IgD-negative memory B cell (primary cell): Measurements from ENCODE around the gene UGP2. TPM values are rescaled to one million over a fixed set of nuclear protein-coding genes. Genes with fewer than 3 reads are reported as not detected.
"Not testable (repeated sequence)": the region's sequence is repeated elsewhere in the genome, so short reads cannot be mapped to it uniquely, and the experiment has no call there.

ENCODE experiments used
- H3K27ac Mint-ChIP-seq, 3 donors: one replicate each; pipeline ENCODE4 v1.8.0; 2020 to 2022; ENCODE audit warnings: mild to moderate bottlenecking in 3 of 3, mixed read lengths in 3 of 3, moderate library complexity in 1 of 3
- H3K27me3 Mint-ChIP-seq: one replicate; pipeline ENCODE4 v1.8.0; 2021; ENCODE audit warnings: mixed read lengths
- H3K36me3 Mint-ChIP-seq: one replicate; pipeline ENCODE4 v1.8.0; 2020; ENCODE audit warnings: mild to moderate bottlenecking, mixed read lengths
- H3K4me1 Mint-ChIP-seq, 3 donors: one replicate each; pipeline ENCODE4 v1.8.0; 2020 to 2022; ENCODE audit warnings: mixed read lengths in 3 of 3, mild to moderate bottlenecking in 1 of 3
- H3K4me3 Mint-ChIP-seq, 4 donors: one replicate each; pipeline ENCODE4 v1.8.0; 2020 to 2022; ENCODE audit warnings: mild to moderate bottlenecking in 4 of 4, mixed read lengths in 4 of 4, moderate library complexity in 3 of 4
- H3K9me3 Mint-ChIP-seq, 3 donors: one replicate each; pipeline ENCODE4 v1.8.0; 2020 to 2021; ENCODE audit warnings: mixed read lengths in 3 of 3, mild to moderate bottlenecking in 1 of 3
- polyA plus RNA-seq: library from polyadenylated mRNA; unstranded; fragments of 300-500 nt; fragmentation: Illumina TruSeq; gene quantifications from one replicate; pipeline ENCODE4 v1.2.3, GENCODE V29; 2021

UGP2 gene
- 79.8 TPM for polyA plus RNA-seq

- no peaks in the 10 kb centered on the region for H3K9me3 Mint-ChIP-seq
- peaks cover 35 to 43% (median 39%) of the 10 kb centered on the region in 3 donors for H3K4me1 Mint-ChIP-seq
- H3K27ac Mint-ChIP-seq: peak within 1 kb of the TSS; percentile 91 to 99 (median 94)
- H3K4me3 Mint-ChIP-seq: peak within 1 kb of the TSS; percentile 89 to 100 (median 98)
- H3K36me3 Mint-ChIP-seq: no peaks in the 10 kb centered on the region
- no peaks in the 10 kb centered on the region for H3K27me3 Mint-ChIP-seq
Observed at GRCh38 chr2:63841254-63842022, at the start of gene UGP2. TSS of gene UGP2 (plus strand) at chr2:63841896. CDS start at chr2:63842186, 290 bp downstream.

DNA sequence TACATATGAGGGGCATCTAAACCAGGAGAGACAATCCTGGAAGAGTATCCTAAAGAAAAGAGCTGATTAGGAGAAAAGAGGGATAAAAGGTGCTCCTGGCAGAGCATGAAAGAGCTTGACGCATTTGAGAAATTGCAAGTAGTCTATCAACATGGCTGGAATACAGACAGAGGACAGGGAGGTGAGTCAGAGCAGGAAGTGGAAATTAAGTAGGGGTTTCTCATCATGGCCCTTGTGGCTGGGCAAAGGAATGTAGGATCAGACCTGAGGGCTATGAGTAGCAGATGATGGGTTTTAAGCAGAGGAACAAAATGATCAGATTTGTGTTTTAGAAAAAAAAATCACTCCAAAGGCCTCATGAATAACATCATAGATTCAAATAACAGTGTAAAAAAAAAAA is 49.2 kb upstream of the UGP2 start:
- Mint-ChIP-seq H3K4me1 (no peaks in the 10 kb centered on the region), H3K36me3 (no peaks in the 10 kb centered on the region), H3K4me3 (no peak overlapping the region), H3K9me3 (peaks cover 0 to 2% (median 2%) of the 10 kb centered on the region in 3 donors), H3K27ac (peak overlapping the region in 1 of 3 donors; percentile 8), H3K27me3 (peaks cover 2% of the 10 kb centered on the region)

GRCh38 chr2:63796366-63796765 is 45.3 kb upstream of the UGP2 start:
- Mint-ChIP-seq H3K27me3 (peaks cover under 1% of the 10 kb centered on the region), H3K9me3 (peaks cover 2 to 4% (median 2%) of the 10 kb centered on the region in 3 donors), H3K27ac (no peak overlapping the region), H3K4me1 (no peaks in the 10 kb centered on the region), H3K4me3 (no peak overlapping the region), H3K36me3 (no peaks in the 10 kb centered on the region)

- Mint-ChIP-seq H3K9me3 (peaks cover 2 to 6% (median 2%) of the 10 kb centered on the region in 3 donors), H3K36me3 (no peaks in the 10 kb centered on the region), H3K27me3 (peaks cover 2% of the 10 kb centered on the region), H3K4me1 (no peaks in the 10 kb centered on the region), H3K27ac (no peak overlapping the region), H3K4me3 (no peak overlapping the region)
Observed at GRCh38 chr2:63796796-63797195, 44.9 kb upstream of the UGP2 start.

DNA sequence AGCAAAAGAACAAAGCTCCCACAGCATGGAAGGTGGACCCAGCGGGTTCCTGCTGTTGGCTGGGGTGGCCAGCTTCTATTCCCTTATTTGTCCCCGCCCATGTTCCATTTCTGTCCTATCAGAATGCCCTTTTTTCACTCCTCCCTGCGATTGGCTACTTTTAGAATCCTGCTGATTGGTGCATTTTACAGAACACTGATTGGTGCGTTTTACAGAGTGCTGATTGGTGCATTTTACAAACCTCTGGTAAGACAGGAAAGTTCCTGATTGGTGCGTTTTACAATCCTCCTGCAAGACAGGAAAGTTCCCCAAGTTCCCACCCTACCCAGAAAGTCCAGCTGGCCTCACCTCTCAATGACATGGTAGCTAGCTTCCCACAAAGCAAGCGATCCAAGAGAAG is 40.2 kb upstream of the UGP2 start:
- Mint-ChIP-seq H3K27me3 (peaks cover 2% of the 10 kb centered on the region), H3K27ac (no peak overlapping the region), H3K4me3 (no peak overlapping the region), H3K9me3 (peaks cover 0 to 13% (median under 1%) of the 10 kb centered on the region in 3 donors), H3K36me3 (peaks cover 5% of the 10 kb centered on the region), H3K4me1 (no peaks in the 10 kb centered on the region)

GRCh38 chr2:63805412-63805811 is 36.3 kb upstream of the UGP2 start:
- Mint-ChIP-seq H3K9me3 (peaks cover 0 to 15% (median 3%) of the 10 kb centered on the region in 3 donors), H3K4me3 (no peak overlapping the region), H3K4me1 (no peaks in the 10 kb centered on the region), H3K27me3 (peaks cover 2% of the 10 kb centered on the region), H3K27ac (no peak overlapping the region), H3K36me3 (peaks cover 5% of the 10 kb centered on the region)

GRCh38 chr2:63808036-63808435 is 33.7 kb upstream of the UGP2 start:
- not testable (repeated sequence) for H3K4me1 Mint-ChIP-seq, H3K9me3 Mint-ChIP-seq, H3K4me3 Mint-ChIP-seq, H3K27ac Mint-ChIP-seq, H3K36me3 Mint-ChIP-seq, H3K27me3 Mint-ChIP-seq

DNA sequence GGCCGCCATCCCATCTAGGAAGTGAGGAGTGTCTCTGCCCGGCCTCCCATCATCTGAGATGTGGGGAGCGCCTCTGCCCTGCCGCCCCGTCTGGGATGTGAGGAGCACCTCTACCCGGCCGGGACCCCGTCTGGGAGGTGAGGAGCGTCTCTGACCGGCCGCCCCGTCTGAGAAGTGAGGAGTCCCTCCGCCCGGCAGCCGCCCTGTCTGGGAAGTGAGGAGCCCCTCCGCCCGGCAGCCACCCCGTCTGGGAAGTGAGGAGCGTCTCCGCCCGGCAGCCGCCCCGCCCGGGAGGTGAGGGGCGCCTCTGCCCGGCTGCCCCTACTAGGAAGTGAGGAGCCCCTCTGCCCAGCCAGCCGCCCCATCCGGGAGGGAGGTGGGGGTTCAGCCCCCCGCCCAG is 32.8 kb upstream of the UGP2 start:
- H3K27me3 Mint-ChIP-seq, H3K27ac Mint-ChIP-seq, H3K36me3 Mint-ChIP-seq, H3K4me1 Mint-ChIP-seq, H3K9me3 Mint-ChIP-seq, H3K4me3 Mint-ChIP-seq: not testable (repeated sequence)

- H3K27me3 Mint-ChIP-seq: peaks cover 2% of the 10 kb centered on the region
- peaks cover 2% of the 10 kb centered on the region for H3K36me3 Mint-ChIP-seq
- H3K27ac Mint-ChIP-seq: no peak overlapping the region
- H3K9me3 Mint-ChIP-seq: peaks cover 0 to 7% (median 3%) of the 10 kb centered on the region in 3 donors
- H3K4me1 Mint-ChIP-seq: no peaks in the 10 kb centered on the region
- H3K4me3 Mint-ChIP-seq: no peak overlapping the region
Observed at GRCh38 chr2:63811063-63811462, 30.6 kb upstream of the UGP2 start.

DNA sequence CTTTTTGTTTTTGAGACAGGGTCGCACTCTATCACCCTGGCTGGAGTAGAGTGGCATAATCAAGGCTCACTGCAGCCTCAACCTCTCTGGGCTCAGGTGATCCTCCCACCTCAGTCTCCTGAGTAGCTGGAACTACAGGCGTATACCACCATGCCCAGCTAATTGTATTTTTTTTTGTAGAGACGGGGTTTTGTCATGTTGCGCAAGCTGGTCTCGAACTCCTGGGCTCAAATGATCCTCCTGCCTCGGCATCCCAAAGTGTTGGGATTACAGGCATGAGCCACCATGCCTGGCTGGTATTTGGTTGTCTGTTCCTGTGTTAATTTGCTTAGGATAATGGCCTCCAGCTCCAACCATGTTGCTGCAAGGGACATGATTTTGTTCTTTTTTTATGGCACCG is 29.8 kb upstream of the UGP2 start:
- H3K9me3 Mint-ChIP-seq, H3K27me3 Mint-ChIP-seq, H3K36me3 Mint-ChIP-seq, H3K4me3 Mint-ChIP-seq, H3K4me1 Mint-ChIP-seq, H3K27ac Mint-ChIP-seq: not testable (repeated sequence)

DNA sequence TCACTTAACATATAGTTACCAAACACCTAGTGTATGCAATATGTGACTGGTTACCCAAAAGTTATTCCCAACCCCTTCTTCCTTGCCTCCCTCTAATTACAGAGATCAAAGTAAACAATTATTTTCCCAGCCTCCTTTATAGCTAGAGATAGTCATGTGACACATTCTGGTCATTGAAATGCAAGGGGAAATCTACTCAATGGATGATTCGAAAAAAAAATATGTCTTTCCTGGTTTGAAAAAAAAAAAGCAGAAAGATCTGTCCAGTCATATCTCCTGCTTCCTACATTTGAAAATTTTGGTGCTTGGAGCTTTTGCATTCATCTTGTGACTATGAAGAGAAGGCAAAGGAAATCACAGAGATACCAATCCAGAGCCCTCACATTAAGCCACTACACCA is 27.6 kb upstream of the UGP2 start:
- H3K9me3 Mint-ChIP-seq: no peaks in the 10 kb centered on the region
- H3K4me3 Mint-ChIP-seq: no peak overlapping the region
- H3K27ac Mint-ChIP-seq: no peak overlapping the region
- peaks cover 2% of the 10 kb centered on the region for H3K27me3 Mint-ChIP-seq
- no peaks in the 10 kb centered on the region for H3K36me3 Mint-ChIP-seq
- no peaks in the 10 kb centered on the region for H3K4me1 Mint-ChIP-seq

DNA sequence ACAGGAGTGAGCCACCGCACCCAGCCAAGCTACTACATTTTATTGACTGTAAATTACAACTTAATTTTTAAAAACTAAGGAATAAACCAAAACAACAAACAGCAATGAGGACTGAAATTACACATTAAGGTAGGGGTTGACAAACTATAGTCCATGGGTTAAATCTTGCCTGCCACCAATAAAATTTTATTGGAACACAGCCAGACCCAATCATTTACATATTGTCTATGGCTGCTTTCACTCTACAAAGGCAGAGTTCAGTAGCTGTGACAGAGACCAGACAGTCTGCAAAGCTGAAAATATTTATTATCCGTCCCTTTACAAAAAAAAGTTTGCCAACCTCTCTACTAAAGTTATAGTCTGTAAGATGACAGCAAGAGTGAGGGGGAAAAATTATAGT is 24.3 kb upstream of the UGP2 start:
- H3K27me3 Mint-ChIP-seq: no peaks in the 10 kb centered on the region
- no peaks in the 10 kb centered on the region for H3K4me1 Mint-ChIP-seq
- no peaks in the 10 kb centered on the region for H3K36me3 Mint-ChIP-seq
- no peak overlapping the region for H3K4me3 Mint-ChIP-seq
- H3K27ac Mint-ChIP-seq: no peak overlapping the region
- H3K9me3 Mint-ChIP-seq: no peaks in the 10 kb centered on the region

GRCh38 chr2:63818271-63818670 is 23.4 kb upstream of the UGP2 start:
- Mint-ChIP-seq H3K36me3 (no peaks in the 10 kb centered on the region), H3K27ac (no peak overlapping the region), H3K4me1 (no peaks in the 10 kb centered on the region), H3K27me3 (no peaks in the 10 kb centered on the region), H3K4me3 (no peak overlapping the region), H3K9me3 (no peaks in the 10 kb centered on the region)

GRCh38 chr2:63819256-63819655 is 22.4 kb upstream of the UGP2 start:
- Mint-ChIP-seq H3K4me3 (no peak overlapping the region), H3K36me3 (peaks cover 4% of the 10 kb centered on the region), H3K27ac (no peak overlapping the region), H3K27me3 (peaks cover 4% of the 10 kb centered on the region), H3K9me3 (no peaks in the 10 kb centered on the region), H3K4me1 (peaks cover 2 to 4% (median 2%) of the 10 kb centered on the region in 3 donors)

DNA sequence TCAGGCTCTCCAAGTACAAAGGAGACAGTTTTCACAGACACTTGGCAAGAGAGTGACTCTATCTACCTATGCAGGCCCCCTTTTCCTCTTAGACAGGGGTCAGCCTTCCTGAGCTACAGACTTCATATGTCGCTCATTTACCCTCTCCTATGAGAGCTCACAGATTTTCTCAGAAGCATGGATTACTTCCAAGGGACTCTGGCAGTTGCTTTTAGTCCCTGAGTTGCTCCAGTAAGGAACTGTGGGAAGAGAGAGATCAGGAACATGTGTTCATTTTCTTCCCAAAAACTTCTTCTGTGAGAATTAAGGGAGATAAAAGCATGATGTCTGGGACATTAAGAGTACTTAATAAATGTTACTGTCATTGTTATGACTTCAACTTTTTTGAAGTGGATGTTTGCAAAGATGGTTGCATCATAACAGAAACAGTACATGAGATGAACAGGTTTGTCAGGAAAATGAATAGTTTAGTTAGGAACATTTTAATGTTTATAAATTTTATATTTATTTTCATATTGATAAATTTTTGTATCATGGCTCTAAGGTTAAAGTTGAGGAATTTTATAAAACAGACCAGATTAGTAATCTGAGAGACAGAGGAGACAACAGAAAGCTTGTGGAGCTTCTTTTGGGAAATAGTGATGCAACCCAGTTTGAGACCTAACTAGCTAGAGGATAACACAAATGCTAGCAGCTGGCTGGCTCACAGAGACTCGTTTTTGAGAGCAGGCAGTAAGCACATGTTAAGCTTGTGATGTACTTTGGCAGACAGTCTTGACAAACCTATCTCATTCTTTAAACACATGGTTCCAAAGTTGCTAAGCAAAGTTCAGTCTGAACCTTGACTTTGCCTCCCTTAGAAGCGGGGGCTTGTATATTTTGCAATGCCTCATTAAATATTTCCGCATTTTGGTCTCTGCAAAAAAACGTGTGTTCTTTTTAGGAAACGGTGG is 21.7 kb upstream of the UGP2 start:
- H3K9me3 Mint-ChIP-seq: no peaks in the 10 kb centered on the region
- H3K4me1 Mint-ChIP-seq: peaks cover 2 to 4% (median 2%) of the 10 kb centered on the region in 3 donors
- peaks cover 4% of the 10 kb centered on the region for H3K36me3 Mint-ChIP-seq
- H3K27me3 Mint-ChIP-seq: peaks cover 7% of the 10 kb centered on the region
- no peak overlapping the region for H3K4me3 Mint-ChIP-seq
- H3K27ac Mint-ChIP-seq: no peak overlapping the region
